Measurements from ENCODE around the gene ARHGEF3. TPM values are rescaled to one million over a fixed set of nuclear protein-coding genes. Genes with fewer than 3 reads are reported as not detected.
A peak's percentile ranks its signal among the peaks of the same experiment; 100 is the strongest.

The ARHGEF3 gene
- total RNA-seq, 1 donor from 2014 or later: 4.2 TPM

GRCh38 chr3:56802790-56803189 lies 1.0 kb upstream of the ARHGEF3 start:
- Mint-ChIP-seq H3K27me3 (ENCODE audit: low read depth) (peaks cover 32% of the 10 kb centered on the region), H3K4me3 (peak overlapping the region; percentile 77)
- TF ChIP-seq CTCF (conservative IDR thresholded peaks at IDR 0.05): no peak

GRCh38 chr3:56802378-56802745 lies 613 bp upstream of the ARHGEF3 start:
- Mint-ChIP-seq H3K4me3 (peak overlapping the region; percentile 77), H3K27me3 (ENCODE audit: low read depth) (peaks cover 32% of the 10 kb centered on the region), H3K9me3 (no peaks in the 10 kb centered on the region), H3K27ac (ENCODE audit: unreplicated experiment) (no peak overlapping the region), H3K4me1 (peaks cover 28% of the 10 kb centered on the region), H3K36me3 (ENCODE audit: low read depth) (no peaks in the 10 kb centered on the region)
- no peak for DNase-seq (ENCODE audit: low read depth, low spot score)
- TF ChIP-seq CTCF (conservative IDR thresholded peaks at IDR 0.05): peak; percentile 9

More at GRCh38 chr3:56802790-56803189, 1.0 kb upstream of the ARHGEF3 start:
- H3K9me3 Mint-ChIP-seq: no peaks in the 10 kb centered on the region
- no peak overlapping the region for H3K27ac Mint-ChIP-seq (ENCODE audit: unreplicated experiment)
- DNase-seq (ENCODE audit: low read depth, low spot score): no peak
- no peaks in the 10 kb centered on the region for H3K36me3 Mint-ChIP-seq (ENCODE audit: low read depth)
- peaks cover 27% of the 10 kb centered on the region for H3K4me1 Mint-ChIP-seq

- DNase-seq (ENCODE audit: low read depth, low spot score): peak; percentile 4
- Mint-ChIP-seq H3K27ac (ENCODE audit: unreplicated experiment) (no peak overlapping the region), H3K4me1 (peaks cover 28% of the 10 kb centered on the region), H3K4me3 (peak overlapping the region; percentile 83), H3K36me3 (ENCODE audit: low read depth) (no peaks in the 10 kb centered on the region), H3K27me3 (ENCODE audit: low read depth) (peaks cover 32% of the 10 kb centered on the region), H3K9me3 (no peaks in the 10 kb centered on the region)
- no peak for TF ChIP-seq CTCF (conservative IDR thresholded peaks at IDR 0.05)
Observed at GRCh38 chr3:56800832-56801661, 702 bp downstream of the ARHGEF3 start.

GRCh38 chr3:56800130-56800831 lies 1.5 kb downstream of the ARHGEF3 start:
- H3K27ac Mint-ChIP-seq (ENCODE audit: unreplicated experiment): no peak overlapping the region
- no peak for TF ChIP-seq CTCF (conservative IDR thresholded peaks at IDR 0.05)
- no peak for DNase-seq (ENCODE audit: low read depth, low spot score)
- H3K4me1 Mint-ChIP-seq: peaks cover 29% of the 10 kb centered on the region
- no peaks in the 10 kb centered on the region for H3K9me3 Mint-ChIP-seq
- H3K4me3 Mint-ChIP-seq: peak overlapping the region; percentile 83
- peaks cover 32% of the 10 kb centered on the region for H3K27me3 Mint-ChIP-seq (ENCODE audit: low read depth)
- no peaks in the 10 kb centered on the region for H3K36me3 Mint-ChIP-seq (ENCODE audit: low read depth)

- no peaks in the 10 kb centered on the region for H3K9me3 Mint-ChIP-seq
- peaks cover 32% of the 10 kb centered on the region for H3K4me1 Mint-ChIP-seq
- DNase-seq (ENCODE audit: low read depth, low spot score): no peak
- peak overlapping the region; percentile 56 for H3K4me3 Mint-ChIP-seq
- peaks cover 30% of the 10 kb centered on the region for H3K27me3 Mint-ChIP-seq (ENCODE audit: low read depth)
- no peaks in the 10 kb centered on the region for H3K36me3 Mint-ChIP-seq (ENCODE audit: low read depth)
- H3K27ac Mint-ChIP-seq (ENCODE audit: unreplicated experiment): no peak overlapping the region
- peak; percentile 78 for TF ChIP-seq CTCF (conservative IDR thresholded peaks at IDR 0.05)
Observed at GRCh38 chr3:56799251-56799882, 2.4 kb downstream of the ARHGEF3 start.

Data from neural crest cell (in vitro differentiated cells).